GM12873 (cell line): ENCODE data around the gene MAGI2.

ENCODE experiments used
- TF ChIP-seq, protein P1 (sequence below): IDR thresholded peaks from 2 replicates; pipeline ENCODE4 v1.5.1; 2012; ENCODE audit warnings: low read depth, mild to moderate bottlenecking, moderate library complexity, low read length, control low read depth; ENCODE audit not compliant: insufficient read depth; ENCODE audit errors: missing control alignments

The MAGI2 gene

GRCh38 chr7:78695826-78696225, 757.6 kb downstream of the MAGI2 start:
- TF ChIP-seq, protein P1, sequence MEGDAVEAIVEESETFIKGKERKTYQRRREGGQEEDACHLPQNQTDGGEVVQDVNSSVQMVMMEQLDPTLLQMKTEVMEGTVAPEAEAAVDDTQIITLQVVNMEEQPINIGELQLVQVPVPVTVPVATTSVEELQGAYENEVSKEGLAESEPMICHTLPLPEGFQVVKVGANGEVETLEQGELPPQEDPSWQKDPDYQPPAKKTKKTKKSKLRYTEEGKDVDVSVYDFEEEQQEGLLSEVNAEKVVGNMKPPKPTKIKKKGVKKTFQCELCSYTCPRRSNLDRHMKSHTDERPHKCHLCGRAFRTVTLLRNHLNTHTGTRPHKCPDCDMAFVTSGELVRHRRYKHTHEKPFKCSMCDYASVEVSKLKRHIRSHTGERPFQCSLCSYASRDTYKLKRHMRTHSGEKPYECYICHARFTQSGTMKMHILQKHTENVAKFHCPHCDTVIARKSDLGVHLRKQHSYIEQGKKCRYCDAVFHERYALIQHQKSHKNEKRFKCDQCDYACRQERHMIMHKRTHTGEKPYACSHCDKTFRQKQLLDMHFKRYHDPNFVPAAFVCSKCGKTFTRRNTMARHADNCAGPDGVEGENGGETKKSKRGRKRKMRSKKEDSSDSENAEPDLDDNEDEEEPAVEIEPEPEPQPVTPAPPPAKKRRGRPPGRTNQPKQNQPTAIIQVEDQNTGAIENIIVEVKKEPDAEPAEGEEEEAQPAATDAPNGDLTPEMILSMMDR, result no peak

- TF ChIP-seq, protein P1, result no peak
These were observed 761.9 kb downstream of the MAGI2 start for GRCh38 chr7:78691584-78691983.

- TF ChIP-seq, protein P1, result no peak
These were observed 763.3 kb downstream of the MAGI2 start for GRCh38 chr7:78690174-78690573.

GRCh38 chr7:78688376-78688775, 765.1 kb downstream of the MAGI2 start:
- TF ChIP-seq, protein P1, result no peak

GRCh38 chr7:78686189-78686588, 767.3 kb downstream of the MAGI2 start:
- TF ChIP-seq, protein P1, result no peak

DNA sequence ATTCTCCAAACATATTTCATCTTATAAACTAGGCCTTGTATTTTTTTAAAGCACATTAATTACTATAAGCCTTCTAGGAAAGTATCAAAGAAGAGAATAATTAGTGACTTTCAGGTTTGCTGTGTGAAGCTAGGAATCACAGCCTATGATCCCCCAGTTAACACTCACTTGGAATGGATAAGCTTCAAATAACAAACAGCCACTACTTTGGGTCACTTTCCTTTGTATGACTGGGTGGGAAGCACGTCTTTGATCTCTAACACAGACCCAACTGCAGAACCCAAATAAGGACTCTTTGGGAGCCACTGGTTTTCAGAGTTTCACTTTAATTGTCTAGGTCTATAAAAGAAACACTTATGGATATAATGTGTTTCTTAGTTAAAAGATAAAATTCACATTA, 769.3 kb downstream of the MAGI2 start:
- TF ChIP-seq, protein P1, result no peak

DNA sequence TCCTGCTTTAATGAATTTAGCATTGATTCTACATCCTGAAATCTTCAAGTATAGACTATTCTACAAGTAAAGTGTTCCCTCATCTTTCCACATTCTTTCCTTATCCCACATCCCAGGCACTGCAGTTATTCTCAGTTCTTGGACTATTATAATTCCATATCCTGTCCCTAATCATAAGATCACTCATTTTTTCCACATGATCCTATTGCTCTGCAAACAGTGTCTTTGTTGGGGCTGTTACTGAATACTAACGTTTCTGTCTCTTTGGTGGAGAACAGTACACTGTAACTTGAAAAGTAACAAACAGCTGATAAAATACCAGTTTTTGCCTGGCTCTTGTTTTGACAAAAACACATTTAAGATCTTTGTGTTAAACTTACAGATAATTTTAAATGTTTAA, 769.9 kb downstream of the MAGI2 start:
- TF ChIP-seq, protein P1, result no peak
